SU-DHL-6 (cell line): ENCODE results near the gene DIAPH2.

Experiments used
- H2AFZ ChIP-seq: fragments of 200-600 bp; sonication (generic); 2 replicates; pipeline ENCODE4 v1.6.1; 2014; ENCODE audit warnings: low read depth, mild to moderate bottlenecking, moderate library complexity, mixed read lengths, antibody characterized with exemption, low read length; ENCODE audit not compliant: severe bottlenecking
- H3F3A ChIP-seq: fragments of 200-600 bp; shearing (Covaris generic); 2 replicates; pipeline ENCODE4 v1.6.0; 2016; ENCODE audit warnings: antibody characterized with exemption, mild to moderate bottlenecking; ENCODE audit not compliant: insufficient read depth
- H3K27ac ChIP-seq: fragments of 200-600 bp; sonication (generic); 2 replicates; pipeline ENCODE4 v1.5.1; 2016; ENCODE audit warnings: low read depth, mild to moderate bottlenecking, low read length, moderate library complexity, mixed read lengths
- H3K27me3 ChIP-seq: fragments of 200-600 bp; sonication (generic), shearing (Covaris generic); 2 replicates; pipeline ENCODE4 v1.6.0; 2014; ENCODE audit warnings: mild to moderate bottlenecking, low read length
- H3K36me3 ChIP-seq: fragments of 200-600 bp; sonication (generic); 2 replicates; pipeline ENCODE4 v1.6.1; 2014; ENCODE audit warnings: mild to moderate bottlenecking, low read length, mixed read lengths
- H3K4me2 ChIP-seq: fragments of 300-600, 200-600 bp; shearing (Covaris generic), sonication (generic); 2 replicates; pipeline ENCODE4 v1.6.0; 2014; ENCODE audit warnings: low read length, low read depth, mild to moderate bottlenecking; ENCODE audit not compliant: poor library complexity, severe bottlenecking
- H3K4me3 ChIP-seq: fragments of 200-600 bp; sonication (generic); 2 replicates; pipeline ENCODE4 v1.5.1; 2014; ENCODE audit warnings: antibody characterized with exemption, low read length, mild to moderate bottlenecking, mixed read lengths; ENCODE audit not compliant: insufficient read depth, poor library complexity, severe bottlenecking
- H3K79me2 ChIP-seq: fragments of 200-600 bp; sonication (generic); 2 replicates; pipeline ENCODE4 v1.6.1; 2014; ENCODE audit warnings: mild to moderate bottlenecking, low read length, moderate library complexity; ENCODE audit not compliant: insufficient read depth
- H3K9ac ChIP-seq: fragments of 200-600 bp; sonication (generic); 2 replicates; pipeline ENCODE4 v1.7.0; 2014; ENCODE audit warnings: mild to moderate bottlenecking, low read length
- H3K9me2 ChIP-seq: fragments of 200-600 bp; sonication (generic); replicated peaks from 2 replicates; pipeline ENCODE4 v1.6.1; 2014; ENCODE audit warnings: low read length; ENCODE audit not compliant: insufficient read depth
- H3K9me3 ChIP-seq: fragments of 200-600 bp; sonication (generic); 2 replicates; pipeline ENCODE4 v1.6.1; 2014; ENCODE audit warnings: low read length, mixed read lengths; ENCODE audit not compliant: insufficient read depth
- H4K20me1 ChIP-seq: fragments of 200-600 bp; sonication (generic); 2 replicates; pipeline ENCODE4 v1.6.1; 2014; ENCODE audit warnings: low read depth, mild to moderate bottlenecking, antibody characterized with exemption, low read length, moderate library complexity, mixed read lengths
- EZH2phosphoT487 ChIP-seq: fragments of 200-600 bp; sonication (generic), shearing (Covaris generic); conservative IDR thresholded peaks from 2 replicates; pipeline ENCODE4 v1.6.1; 2018; ENCODE audit warnings: mild to moderate bottlenecking, antibody characterized with exemption, low read length, moderate library complexity, mixed read lengths
- TF ChIP-seq, protein P1 (sequence below): fragments of 200-600 bp; sonication (generic); IDR thresholded peaks from one replicate; pipeline ENCODE4 v1.5.1; 2017; ENCODE audit warnings: antibody characterized with exemption, mild to moderate bottlenecking, low read length, moderate library complexity; ENCODE audit not compliant: insufficient read depth, poor library complexity, severe bottlenecking

The DIAPH2 gene

DNA sequence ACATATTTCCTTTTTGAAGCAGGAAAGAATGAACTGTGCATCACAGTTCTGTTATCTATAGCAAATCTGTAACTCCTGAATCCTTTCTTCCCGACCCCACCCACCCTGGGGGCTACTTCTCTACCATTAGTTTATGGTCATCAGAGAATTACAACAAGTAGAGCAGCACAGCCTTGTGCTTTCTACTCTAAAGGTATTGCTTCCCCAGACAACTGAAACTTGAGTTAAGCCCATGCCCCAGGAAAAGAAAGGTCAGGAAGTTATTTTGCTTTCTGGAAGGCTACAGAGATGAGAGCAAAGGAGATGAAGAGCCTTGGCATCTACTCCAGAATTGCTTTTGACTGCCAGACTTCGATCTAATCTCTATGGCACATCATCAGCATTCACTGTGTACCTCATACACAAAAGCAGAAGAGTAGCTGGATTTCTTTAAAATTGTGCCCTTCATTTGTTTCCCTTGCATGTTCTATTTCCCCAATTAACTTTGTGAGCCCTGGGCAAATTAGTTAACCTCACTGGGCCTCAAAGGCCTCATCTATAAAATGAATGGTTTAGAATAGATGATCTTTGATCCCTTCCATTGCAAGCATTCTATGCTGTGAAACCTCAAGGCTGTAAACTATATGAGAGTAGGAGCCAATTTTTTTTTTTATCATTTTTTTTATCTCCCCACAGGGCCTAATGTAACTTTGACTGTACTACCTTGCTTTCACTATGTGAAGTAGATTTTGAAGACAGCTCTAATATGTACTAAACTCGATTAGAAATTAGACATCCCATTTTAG, 794.7 kb downstream of the DIAPH2 start:
- Histone ChIP-seq H2AFZ (no peak overlapping the region), H3K9me2 (no peaks in the 10 kb centered on the region)

DNA sequence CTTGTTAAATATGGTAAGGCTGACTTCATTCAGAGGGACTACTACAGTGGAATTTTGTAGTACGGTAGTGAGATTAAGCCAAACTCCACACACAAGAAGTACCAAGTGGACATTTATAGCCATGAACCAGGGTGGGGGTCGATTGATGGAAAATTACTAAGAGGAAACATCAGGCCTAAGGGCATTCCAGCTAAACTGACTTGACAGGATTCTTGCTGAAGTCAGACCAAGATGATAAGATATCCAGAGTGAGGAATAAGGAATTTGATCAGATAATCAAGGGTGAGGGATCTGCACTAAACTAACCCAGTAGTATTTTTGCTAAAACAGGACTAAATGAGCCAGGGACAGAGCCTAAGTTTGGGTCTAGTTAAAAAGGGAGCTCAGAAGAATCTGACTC, 796.6 kb downstream of the DIAPH2 start:
- Histone ChIP-seq H3K9ac (no peak overlapping the region), H3K4me2 (no peak overlapping the region), H4K20me1 (no peaks in the 10 kb centered on the region), H3K4me3 (no peak overlapping the region), H3K9me3 (no peaks in the 10 kb centered on the region), H3K27me3 (no peaks in the 10 kb centered on the region), H2AFZ (no peak overlapping the region), H3K27ac (no peak overlapping the region), H3K36me3 (no peaks in the 10 kb centered on the region), H3F3A (no peaks in the 10 kb centered on the region), H3K9me2 (no peaks in the 10 kb centered on the region), H3K79me2 (no peaks in the 10 kb centered on the region)
- TF ChIP-seq EZH2phosphoT487 = no peak
- TF ChIP-seq, protein P1, sequence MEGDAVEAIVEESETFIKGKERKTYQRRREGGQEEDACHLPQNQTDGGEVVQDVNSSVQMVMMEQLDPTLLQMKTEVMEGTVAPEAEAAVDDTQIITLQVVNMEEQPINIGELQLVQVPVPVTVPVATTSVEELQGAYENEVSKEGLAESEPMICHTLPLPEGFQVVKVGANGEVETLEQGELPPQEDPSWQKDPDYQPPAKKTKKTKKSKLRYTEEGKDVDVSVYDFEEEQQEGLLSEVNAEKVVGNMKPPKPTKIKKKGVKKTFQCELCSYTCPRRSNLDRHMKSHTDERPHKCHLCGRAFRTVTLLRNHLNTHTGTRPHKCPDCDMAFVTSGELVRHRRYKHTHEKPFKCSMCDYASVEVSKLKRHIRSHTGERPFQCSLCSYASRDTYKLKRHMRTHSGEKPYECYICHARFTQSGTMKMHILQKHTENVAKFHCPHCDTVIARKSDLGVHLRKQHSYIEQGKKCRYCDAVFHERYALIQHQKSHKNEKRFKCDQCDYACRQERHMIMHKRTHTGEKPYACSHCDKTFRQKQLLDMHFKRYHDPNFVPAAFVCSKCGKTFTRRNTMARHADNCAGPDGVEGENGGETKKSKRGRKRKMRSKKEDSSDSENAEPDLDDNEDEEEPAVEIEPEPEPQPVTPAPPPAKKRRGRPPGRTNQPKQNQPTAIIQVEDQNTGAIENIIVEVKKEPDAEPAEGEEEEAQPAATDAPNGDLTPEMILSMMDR = no peak

More for the DNA sequence above, 794.7 kb downstream of the DIAPH2 start:
- no peaks in the 10 kb centered on the region for H3K36me3 ChIP-seq
- no peak overlapping the region for H3K4me2 ChIP-seq
- no peak overlapping the region for H3K9ac ChIP-seq
- TF ChIP-seq, protein P1 = no peak
- TF ChIP-seq EZH2phosphoT487 = no peak
- no peaks in the 10 kb centered on the region for H3F3A ChIP-seq
- no peaks in the 10 kb centered on the region for H3K79me2 ChIP-seq
- H3K9me3 ChIP-seq = no peaks in the 10 kb centered on the region
- no peaks in the 10 kb centered on the region for H3K27me3 ChIP-seq
- no peak overlapping the region for H3K27ac ChIP-seq
- no peak overlapping the region for H3K4me3 ChIP-seq
- H4K20me1 ChIP-seq = no peaks in the 10 kb centered on the region

DNA sequence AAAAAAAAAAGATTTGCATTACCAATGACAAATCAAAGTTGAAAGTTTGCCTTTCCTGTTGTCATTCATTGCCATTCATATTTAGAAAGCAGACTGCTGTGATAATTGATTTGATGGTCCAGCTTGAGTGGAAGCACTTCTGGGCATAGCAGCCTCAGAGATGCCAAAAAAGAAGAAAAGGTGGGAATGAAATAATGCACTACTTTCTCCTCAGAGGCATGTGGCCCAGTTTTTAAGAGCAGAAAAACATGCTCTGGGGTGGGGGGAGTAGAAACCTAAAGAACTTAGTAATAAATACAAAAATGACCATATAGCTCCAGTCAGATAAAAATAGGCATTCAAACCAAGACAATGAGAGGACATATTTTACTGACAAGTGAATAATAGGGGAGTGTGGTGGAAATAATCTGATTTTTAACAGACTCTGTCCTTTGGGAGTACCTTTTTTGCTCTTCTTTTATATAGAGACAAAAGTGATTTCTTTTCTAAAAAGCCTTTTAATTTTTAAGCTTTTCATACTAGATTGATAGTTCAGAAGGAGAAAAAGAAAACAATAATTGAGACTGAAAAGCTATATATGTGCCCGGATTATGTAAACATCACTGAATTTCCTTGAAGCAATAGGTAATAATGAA, 798.1 kb downstream of the DIAPH2 start:
- Histone ChIP-seq H4K20me1 (no peaks in the 10 kb centered on the region), H3K27ac (no peak overlapping the region), H3K79me2 (no peaks in the 10 kb centered on the region), H3F3A (no peaks in the 10 kb centered on the region), H3K9ac (no peak overlapping the region), H3K9me3 (no peaks in the 10 kb centered on the region), H3K36me3 (no peaks in the 10 kb centered on the region), H3K4me2 (no peak overlapping the region), H3K4me3 (no peak overlapping the region), H2AFZ (no peak overlapping the region), H3K9me2 (no peaks in the 10 kb centered on the region), H3K27me3 (no peaks in the 10 kb centered on the region)
- TF ChIP-seq, protein P1 = no peak
- no peak for TF ChIP-seq EZH2phosphoT487
